HG03571 (cell line): ENCODE measurements around the gene YJU2.

Experiments
- ATAC-seq: cut with Tn5 transposase; IDR thresholded peaks from one replicate; pipeline ENCODE4 v1.9.1; 2021; ENCODE audit not compliant: unreplicated experiment

Gene YJU2

GRCh38 chr19:4295972-4296771 is 49.3 kb downstream of the YJU2 start:
- no peak for ATAC-seq

- no peak for ATAC-seq
These were observed 51.3 kb downstream of the YJU2 start for GRCh38 chr19:4297901-4298809.

- ATAC-seq: no peak
These were observed 52.1 kb downstream of the YJU2 start for GRCh38 chr19:4298810-4299550.

- no peak for ATAC-seq
These were observed 53.7 kb downstream of the YJU2 start for GRCh38 chr19:4300589-4300988.

GRCh38 chr19:4301590-4302242 is 54.8 kb downstream of the YJU2 start:
- ATAC-seq: no peak

GRCh38 chr19:4302243-4302640 is 55.4 kb downstream of the YJU2 start, which contains the start of gene TMIGD2:
Gene TMIGD2 (minus strand): TSS chr19:4302389. CDS start chr19:4302385, 4 bp downstream.
- no peak for ATAC-seq

GRCh38 chr19:4303819-4304537 is 57.1 kb downstream of the YJU2 start:
- no peak for ATAC-seq

- no peak for ATAC-seq
These were observed 57.8 kb downstream of the YJU2 start, which contains the start of gene FSD1 for GRCh38 chr19:4304538-4305256. Gene FSD1 (plus strand): TSS chr19:4304598. CDS start chr19:4304747, 149 bp downstream.

GRCh38 chr19:4305257-4305612 is 58.4 kb downstream of the YJU2 start:
- ATAC-seq: no peak

- no peak for ATAC-seq
These were observed 58.8 kb downstream of the YJU2 start for GRCh38 chr19:4305659-4306058.

GRCh38 chr19:4310247-4311121 is 63.6 kb downstream of the YJU2 start:
- no peak for ATAC-seq

GRCh38 chr19:4313847-4314490 is 67.1 kb downstream of the YJU2 start:
- ATAC-seq: no peak

- no peak for ATAC-seq
These were observed 70.1 kb downstream of the YJU2 start for GRCh38 chr19:4316956-4317355.

GRCh38 chr19:4318460-4318859 is 71.6 kb downstream of the YJU2 start:
- no peak for ATAC-seq
